ENCODE results near the gene SLC10A3. TPM values are rescaled to one million over a fixed set of nuclear protein-coding genes. Genes with fewer than 3 reads are reported as not detected.

SLC10A3 gene
- total RNA-seq, 1 experiment from 2014 or later = 24.0 TPM

DNA sequence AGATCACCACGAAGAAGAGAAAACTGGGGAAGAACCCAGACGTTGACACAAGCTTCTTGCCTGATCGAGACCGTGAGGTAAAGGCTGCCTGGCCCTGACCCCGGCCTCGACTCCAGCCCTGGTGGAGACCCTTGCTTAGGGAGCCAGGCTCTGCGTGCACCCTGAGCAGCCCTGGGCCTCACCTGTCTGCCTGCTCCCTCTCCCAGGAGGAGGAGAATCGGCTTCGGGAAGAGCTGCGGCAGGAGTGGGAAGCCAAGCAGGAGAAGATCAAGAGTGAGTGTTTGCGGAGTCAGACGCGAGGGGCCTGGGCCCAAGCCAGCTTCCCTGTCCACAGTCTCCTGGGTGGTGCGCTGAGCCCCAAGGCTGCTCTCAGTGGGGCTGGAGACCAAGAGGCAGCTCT is 41.9 kb downstream of the SLC10A3 start:
- in situ Hi-C loops (cut with HindIII; ENCODE audit: low sequenced_read_pairs) = no loop called here
- no peak for DNase-seq (ENCODE audit: low spot score)

GRCh38 chrX:154446430-154446829 is 44.0 kb downstream of the SLC10A3 start:
- in situ Hi-C loops (cut with HindIII; ENCODE audit: low sequenced_read_pairs) = no loop called here

DNA sequence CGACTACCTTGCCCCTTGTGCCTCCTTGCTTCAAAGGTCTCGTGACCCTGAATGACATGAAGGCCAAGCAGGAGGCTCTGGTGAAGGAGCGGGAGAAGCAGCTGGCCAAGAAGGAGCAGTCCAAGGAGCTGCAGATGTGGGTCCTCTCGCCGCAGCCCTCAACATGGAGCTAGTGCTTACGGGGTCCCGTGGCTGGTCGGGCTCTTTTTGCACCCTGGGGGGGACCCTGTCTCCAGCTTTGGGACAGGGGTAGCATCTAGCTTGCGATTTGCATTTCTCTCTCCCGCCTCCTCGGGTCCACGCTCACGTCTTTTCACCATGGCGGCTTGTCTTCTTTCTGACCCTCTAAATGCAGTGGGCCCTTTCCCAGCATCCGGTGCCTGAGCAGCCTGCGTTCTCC is 44.7 kb downstream of the SLC10A3 start:
- in situ Hi-C loops (cut with HindIII; ENCODE audit: low sequenced_read_pairs) = no loop called here

More at GRCh38 chrX:154446430-154446829, 44.0 kb downstream of the SLC10A3 start:
- DNase-seq (ENCODE audit: low spot score) = no peak

DNA sequence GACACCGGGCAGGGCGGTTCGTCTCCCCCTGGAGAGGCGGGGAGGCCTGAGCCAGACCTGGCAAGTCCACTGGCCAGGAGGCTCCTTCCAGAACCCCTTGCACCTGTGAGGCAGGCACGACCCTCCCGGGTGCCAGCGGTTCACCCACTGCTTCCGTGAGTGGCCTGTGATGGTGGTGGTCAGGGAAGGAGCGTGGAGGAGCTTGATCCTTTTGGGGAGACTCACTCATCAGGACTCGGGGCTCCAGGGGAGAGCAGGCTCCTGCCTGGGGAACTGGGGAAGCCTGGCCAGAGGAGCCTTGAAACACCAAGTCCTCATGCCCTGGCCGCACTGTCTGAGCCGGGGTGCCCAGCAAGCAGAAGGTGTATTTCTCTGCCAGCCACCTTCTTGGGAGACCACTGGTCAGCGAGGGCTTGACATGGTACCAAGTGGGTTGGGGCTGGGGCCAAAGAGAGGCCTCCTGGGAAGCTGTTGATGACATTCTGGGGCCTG is 45.6 kb downstream of the SLC10A3 start:
- in situ Hi-C loops (cut with HindIII; ENCODE audit: low sequenced_read_pairs) = no loop called here
- no peak for DNase-seq (ENCODE audit: low spot score)

More for the DNA sequence above, 44.7 kb downstream of the SLC10A3 start:
- no peak for DNase-seq (ENCODE audit: low spot score)

GRCh38 chrX:154443992-154444754 is 46.3 kb downstream of the SLC10A3 start, which contains the start of gene FAM50A:
Gene FAM50A (plus strand): TSS chrX:154444141. CDS start chrX:154444236, 95 bp downstream.
- in situ Hi-C loops (cut with HindIII; ENCODE audit: low sequenced_read_pairs) = no loop called here
- peak; percentile 65 for DNase-seq (ENCODE audit: low spot score)

DNA sequence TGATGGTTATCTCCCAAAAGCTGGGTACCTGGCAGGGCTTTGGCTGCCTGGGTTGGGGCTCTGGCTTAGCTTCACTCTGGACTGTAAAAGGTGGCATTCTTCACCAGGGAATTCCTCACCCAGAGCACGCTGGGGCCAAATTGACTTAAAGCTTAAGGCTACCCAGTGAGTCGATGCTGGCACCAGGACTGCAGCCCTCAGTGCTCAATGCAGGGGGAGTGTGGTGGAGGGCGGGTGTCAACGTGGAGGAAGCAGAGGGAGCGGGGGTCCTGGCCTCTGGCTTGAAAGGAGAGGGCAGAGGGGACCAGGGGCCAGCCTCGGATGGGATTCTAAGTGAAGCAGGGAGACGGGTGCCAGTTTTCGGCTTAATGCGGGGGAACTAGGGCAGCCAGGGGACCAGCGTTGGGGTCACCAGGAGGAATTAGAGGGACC is 46.9 kb downstream of the SLC10A3 start:
- in situ Hi-C loops (cut with HindIII; ENCODE audit: low sequenced_read_pairs) = no loop called here

GRCh38 chrX:154441984-154442707 is 48.3 kb downstream of the SLC10A3 start:
- in situ Hi-C loops (cut with HindIII; ENCODE audit: low sequenced_read_pairs) = no loop called here
- no peak for DNase-seq (ENCODE audit: low spot score)

More for the DNA sequence above, 46.9 kb downstream of the SLC10A3 start:
- DNase-seq (ENCODE audit: low spot score) = no peak

- in situ Hi-C loops (cut with HindIII; ENCODE audit: low sequenced_read_pairs) = no loop called here
- no peak for DNase-seq (ENCODE audit: low spot score)
Observed at GRCh38 chrX:154441564-154441963, 48.9 kb downstream of the SLC10A3 start.

- no peak for DNase-seq (ENCODE audit: low spot score)
- in situ Hi-C loops (cut with HindIII; ENCODE audit: low sequenced_read_pairs) = no loop called here
Observed at GRCh38 chrX:154440623-154441357, 49.6 kb downstream of the SLC10A3 start.

GRCh38 chrX:154439841-154440240 is 50.6 kb downstream of the SLC10A3 start:
- in situ Hi-C loops (cut with HindIII; ENCODE audit: low sequenced_read_pairs) = no loop called here
- no peak for DNase-seq (ENCODE audit: low spot score)

GRCh38 chrX:154437971-154438893 is 52.2 kb downstream of the SLC10A3 start:
- in situ Hi-C loops (cut with HindIII; ENCODE audit: low sequenced_read_pairs) = no loop called here
- DNase-seq (ENCODE audit: low spot score) = no peak

Other genes with a start within 250 kb of the SLC10A3 start
- gene OPN1MW3, start 233.0 kb downstream of the SLC10A3 start, total RNA-seq (2014; rRNA removed; shearing (Covaris generic)) = not detected in 2 replicates
- not detected in 2 replicates for gene TEX28, start 195.5 kb downstream of the SLC10A3 start, total RNA-seq (2014; rRNA removed; shearing (Covaris generic))
- not detected in 2 replicates for gene TKTL1, start 194.8 kb downstream of the SLC10A3 start, total RNA-seq (2014; rRNA removed; shearing (Covaris generic))
- 811 and 832 TPM in 2 replicates for gene FLNA, start 116.0 kb downstream of the SLC10A3 start, total RNA-seq (2014; rRNA removed; shearing (Covaris generic))
- 49.8 and 72.5 TPM in 2 replicates for gene EMD, start 111.3 kb downstream of the SLC10A3 start, total RNA-seq (2014; rRNA removed; shearing (Covaris generic))
- gene RPL10, start 92.3 kb downstream of the SLC10A3 start, total RNA-seq (2014; rRNA removed; shearing (Covaris generic)) = 2,883 and 3,419 TPM in 2 replicates
- gene DNASE1L1, start 81.4 kb downstream of the SLC10A3 start, total RNA-seq (2014; rRNA removed; shearing (Covaris generic)) = 20.5 and 41.3 TPM in 2 replicates
- gene TAFAZZIN, start 79.1 kb downstream of the SLC10A3 start, total RNA-seq (2014; rRNA removed; shearing (Covaris generic)) = 16.9 and 39.4 TPM in 2 replicates
- gene ATP6AP1, start 62.0 kb downstream of the SLC10A3 start, total RNA-seq (2014; rRNA removed; shearing (Covaris generic)) = 48.9 and 60.6 TPM in 2 replicates
- gene GDI1, start 53.5 kb downstream of the SLC10A3 start, total RNA-seq (2014; rRNA removed; shearing (Covaris generic)) = 51.4 and 57.6 TPM in 2 replicates
- 56.1 and 63.4 TPM in 2 replicates for gene FAM50A, start 46.5 kb downstream of the SLC10A3 start, total RNA-seq (2014; rRNA removed; shearing (Covaris generic))
- 3.6 and 6.0 TPM in 2 replicates for gene PLXNA3, start 32.3 kb downstream of the SLC10A3 start, total RNA-seq (2014; rRNA removed; shearing (Covaris generic))
- gene LAGE3, start 11.3 kb downstream of the SLC10A3 start, total RNA-seq (2014; rRNA removed; shearing (Covaris generic)) = 72.0 and 79.9 TPM in 2 replicates
- 48.2 and 58.1 TPM in 2 replicates for gene UBL4A, start 4.0 kb downstream of the SLC10A3 start, total RNA-seq (2014; rRNA removed; shearing (Covaris generic))
- gene FAM3A, start 25.6 kb upstream of the SLC10A3 start, total RNA-seq (2014; rRNA removed; shearing (Covaris generic)) = 47.5 and 47.8 TPM in 2 replicates
- gene G6PD, start 56.2 kb upstream of the SLC10A3 start, total RNA-seq (2014; rRNA removed; shearing (Covaris generic)) = 32.0 and 32.9 TPM in 2 replicates
- gene IKBKG, start 57.0 kb upstream of the SLC10A3 start, total RNA-seq (2014; rRNA removed; shearing (Covaris generic)) = 12.0 and 13.2 TPM in 2 replicates
- not detected in 2 replicates for gene CTAG1A, start 94.5 kb upstream of the SLC10A3 start, total RNA-seq (2014; rRNA removed; shearing (Covaris generic))
- not detected in 2 replicates for gene CTAG1B, start 128.7 kb upstream of the SLC10A3 start, total RNA-seq (2014; rRNA removed; shearing (Covaris generic))
- not detected in 2 replicates for gene CTAG2, start 162.9 kb upstream of the SLC10A3 start, total RNA-seq (2014; rRNA removed; shearing (Covaris generic))